CD4-positive, CD25-positive, alpha-beta regulatory T cell (primary cell): ENCODE results near the gene RALB. TPM values are rescaled to one million over a fixed set of nuclear protein-coding genes. Genes with fewer than 3 reads are reported as not detected.

Experiments used
- ATAC-seq, 2 donors: fragments of 150-1000 bp; cut with Tn5 transposase; one replicate each; pipeline ENCODE4 v1.10.0; 2021; ENCODE audit warnings: low read depth in 2 of 2, moderate number of reproducible peaks in 2 of 2, moderate library complexity in 1 of 2
- DNase-seq, 3 donors: peaks; one replicate each; pipeline versions ENCODE4 v3.0.0 to v3.0.0-alpha.2; 2012 to 2022; ENCODE audit warnings: mixed read lengths in 1 of 3
- H3K27ac ChIP-seq: one replicate; pipeline ENCODE4 v1.7.0; 2013; ENCODE audit warnings: mild to moderate bottlenecking, low read length; ENCODE audit not compliant: insufficient read depth, poor library complexity, severe bottlenecking
- H3K27me3 ChIP-seq: one replicate; pipeline ENCODE4 v1.7.0; 2013; ENCODE audit warnings: low read length; ENCODE audit not compliant: control insufficient read depth, insufficient read depth
- H3K36me3 ChIP-seq: one replicate; pipeline ENCODE4 v1.7.0; 2013; ENCODE audit warnings: mild to moderate bottlenecking, low read length, moderate library complexity; ENCODE audit not compliant: control insufficient read depth, insufficient read depth
- H3K4me1 ChIP-seq: 2 replicates; pipeline ENCODE4 v1.7.0; 2013; ENCODE audit warnings: mild to moderate bottlenecking, low read length; ENCODE audit not compliant: insufficient read depth, control insufficient read depth, poor library complexity, severe bottlenecking
- H3K4me3 ChIP-seq: one replicate; pipeline ENCODE4 v1.7.0; 2013; ENCODE audit warnings: low read depth, mild to moderate bottlenecking, low read length, moderate library complexity
- H3K9me3 ChIP-seq, 2 experiments: 1 replicate in 1 of 2; 2 replicates in 1 of 2; pipeline ENCODE4 v1.7.0; 2013; ENCODE audit warnings: low read length in 2 of 2, mild to moderate bottlenecking in 1 of 2, moderate library complexity in 1 of 2; ENCODE audit not compliant: control insufficient read depth in 2 of 2
- H3K27ac Mint-ChIP-seq, 3 donors: one replicate each; pipeline ENCODE4 v1.8.0; 2020 to 2022; ENCODE audit warnings: mild to moderate bottlenecking in 3 of 3, mixed read lengths in 3 of 3, moderate library complexity in 2 of 3
- H3K27me3 Mint-ChIP-seq: one replicate; pipeline ENCODE4 v1.8.0; 2022; ENCODE audit warnings: mild to moderate bottlenecking, mixed read lengths
- H3K36me3 Mint-ChIP-seq: one replicate; pipeline ENCODE4 v1.8.0; 2020; ENCODE audit warnings: mixed read lengths
- H3K4me1 Mint-ChIP-seq, 4 donors: one replicate each; pipeline ENCODE4 v1.8.0; 2020 to 2022; ENCODE audit warnings: mixed read lengths in 4 of 4, mild to moderate bottlenecking in 1 of 4
- H3K4me3 Mint-ChIP-seq, 4 donors: one replicate each; pipeline ENCODE4 v1.8.0; 2020 to 2022; ENCODE audit warnings: mild to moderate bottlenecking in 4 of 4, mixed read lengths in 4 of 4, moderate library complexity in 3 of 4
- H3K9me3 Mint-ChIP-seq, 7 donors: one replicate each; pipeline ENCODE4 v1.8.0; 2020 to 2022; ENCODE audit warnings: mixed read lengths in 7 of 7, mild to moderate bottlenecking in 3 of 7, moderate library complexity in 2 of 7
- polyA plus RNA-seq, 4 donors: library from polyadenylated mRNA; unstranded; fragments of 300-500 nt; fragmentation: Illumina TruSeq; gene quantifications; one replicate each; pipeline ENCODE4 v1.2.3, GENCODE V29; 2021
- total RNA-seq: library from RNA; stranded (reverse); gene quantifications from one replicate; pipeline ENCODE4 v1.2.3, GENCODE V29; 2022

Gene RALB
- total and polyA plus RNA-seq, 5 donors from 2014 or later = 21.8 to 42.5 (median 28.1) TPM

- Histone ChIP-seq H3K27ac (no peak overlapping the region), H3K27me3 (no peaks in the 10 kb centered on the region), H3K4me1 (peaks cover 51% of the 10 kb centered on the region), H3K9me3 (no peaks in the 10 kb centered on the region), H3K4me3 (no peak overlapping the region), H3K36me3 (no peaks in the 10 kb centered on the region)
- Mint-ChIP-seq H3K27me3 (peaks cover 4% of the 10 kb centered on the region), H3K4me1 (peaks cover 5 to 68% (median 51%) of the 10 kb centered on the region in 4 donors), H3K36me3 (peaks cover 1% of the 10 kb centered on the region), H3K27ac (peak overlapping the region in 1 of 3 donors; percentile 73), H3K9me3 (peaks cover 0 to 5% (median 0%) of the 10 kb centered on the region in 7 donors), H3K4me3 (peak overlapping the region in 3 of 4 donors; percentile 21 to 91 (median 88))
- DNase-seq = no peak
- no peak for ATAC-seq
Observed at GRCh38 chr2:120226316-120226715, 26.3 kb upstream of the RALB start.

GRCh38 chr2:120227111-120227991 lies 25.3 kb upstream of the RALB start:
- no peak overlapping the region for H3K4me3 ChIP-seq
- Mint-ChIP-seq H3K27ac (peak overlapping the region in 2 of 3 donors; percentile 6 to 89), H3K4me1 (peaks cover 9 to 68% (median 49%) of the 10 kb centered on the region in 4 donors), H3K27me3 (peaks cover 4% of the 10 kb centered on the region), H3K9me3 (peaks cover 0 to 2% (median 0%) of the 10 kb centered on the region in 7 donors), H3K36me3 (no peaks in the 10 kb centered on the region), H3K4me3 (peak overlapping the region in 2 of 4 donors; percentile 27 to 61)
- no peaks in the 10 kb centered on the region for H3K27me3 ChIP-seq
- H3K4me1 ChIP-seq = peaks cover 51% of the 10 kb centered on the region
- DNase-seq (no peak), ATAC-seq (no peak)
- H3K9me3 ChIP-seq = no peaks in the 10 kb centered on the region
- no peak overlapping the region for H3K27ac ChIP-seq
- H3K36me3 ChIP-seq = no peaks in the 10 kb centered on the region

- Mint-ChIP-seq H3K27me3 (peaks cover 4% of the 10 kb centered on the region), H3K27ac (peak overlapping the region; percentile 6 to 92 (median 34)), H3K9me3 (peaks cover 0 to 2% (median 0%) of the 10 kb centered on the region in 7 donors), H3K4me3 (peak overlapping the region in 2 of 4 donors; percentile 27 to 91), H3K4me1 (peaks cover 18 to 76% (median 57%) of the 10 kb centered on the region in 4 donors), H3K36me3 (no peaks in the 10 kb centered on the region)
- DNase-seq (peak in 2 of 3 donors; percentile 13 to 68), ATAC-seq (no peak)
- peaks cover 49% of the 10 kb centered on the region for H3K4me1 ChIP-seq
- no peaks in the 10 kb centered on the region for H3K27me3 ChIP-seq
- no peak overlapping the region for H3K27ac ChIP-seq
- no peaks in the 10 kb centered on the region for H3K36me3 ChIP-seq
- H3K9me3 ChIP-seq = no peaks in the 10 kb centered on the region
- no peak overlapping the region for H3K4me3 ChIP-seq
Observed at GRCh38 chr2:120228503-120228902, 24.1 kb upstream of the RALB start.

- Mint-ChIP-seq H3K36me3 (no peaks in the 10 kb centered on the region), H3K4me3 (peak overlapping the region in 3 of 4 donors; percentile 27 to 91 (median 41)), H3K4me1 (peaks cover 18 to 70% (median 53%) of the 10 kb centered on the region in 4 donors), H3K9me3 (peaks cover 0 to 2% (median 0%) of the 10 kb centered on the region in 7 donors), H3K27me3 (peaks cover 4% of the 10 kb centered on the region), H3K27ac (peak overlapping the region in 1 of 3 donors; percentile 16)
- Histone ChIP-seq H3K4me1 (peaks cover 41% of the 10 kb centered on the region), H3K4me3 (no peak overlapping the region), H3K9me3 (no peaks in the 10 kb centered on the region), H3K27ac (peak overlapping the region; percentile 38), H3K27me3 (no peaks in the 10 kb centered on the region), H3K36me3 (no peaks in the 10 kb centered on the region)
- DNase-seq (no peak), ATAC-seq (no peak)
Observed at GRCh38 chr2:120229341-120229740, 23.3 kb upstream of the RALB start.

GRCh38 chr2:120230515-120231471 lies 21.9 kb upstream of the RALB start:
- no peak for ATAC-seq
- Histone ChIP-seq H3K4me3 (peak overlapping the region; percentile 99), H3K27ac (peak overlapping the region; percentile 83), H3K9me3 (no peaks in the 10 kb centered on the region), H3K4me1 (peaks cover 41% of the 10 kb centered on the region), H3K27me3 (no peaks in the 10 kb centered on the region), H3K36me3 (no peaks in the 10 kb centered on the region)
- H3K4me3 Mint-ChIP-seq = peak overlapping the region; percentile 94 to 98 (median 96)
- peaks cover 0 to 2% (median 0%) of the 10 kb centered on the region in 7 donors for H3K9me3 Mint-ChIP-seq
- H3K27ac Mint-ChIP-seq = peak overlapping the region; percentile 92 to 98 (median 95)
- DNase-seq = no peak
- peaks cover 12% of the 10 kb centered on the region for H3K27me3 Mint-ChIP-seq
- peaks cover 18 to 62% (median 46%) of the 10 kb centered on the region in 4 donors for H3K4me1 Mint-ChIP-seq
- H3K36me3 Mint-ChIP-seq = no peaks in the 10 kb centered on the region

GRCh38 chr2:120231564-120231973 lies 21.1 kb upstream of the RALB start:
- Mint-ChIP-seq H3K27me3 (peaks cover 12% of the 10 kb centered on the region), H3K4me1 (peaks cover 18 to 59% (median 40%) of the 10 kb centered on the region in 4 donors), H3K4me3 (peak overlapping the region; percentile 94 to 98 (median 96)), H3K36me3 (no peaks in the 10 kb centered on the region), H3K27ac (peak overlapping the region; percentile 95 to 98 (median 96)), H3K9me3 (peaks cover 0 to 2% (median 0%) of the 10 kb centered on the region in 7 donors)
- H3K4me1 ChIP-seq = peaks cover 41% of the 10 kb centered on the region
- no peaks in the 10 kb centered on the region for H3K27me3 ChIP-seq
- peak overlapping the region; percentile 99 for H3K4me3 ChIP-seq
- peak overlapping the region; percentile 83 for H3K27ac ChIP-seq
- peak; percentile 15 to 17 for ATAC-seq
- no peaks in the 10 kb centered on the region for H3K36me3 ChIP-seq
- peak in 1 of 3 donors; percentile 38 for DNase-seq
- H3K9me3 ChIP-seq = no peaks in the 10 kb centered on the region
